Common myeloid progenitor, CD34-positive (primary cell): ENCODE results near the gene SRSF1.
"Not testable (repeated sequence)": the region's sequence is repeated elsewhere in the genome, so short reads cannot be mapped to it uniquely, and the experiment has no call there.

ENCODE experiments used
- CTCF ChIA-PET: fragments of 350-600 bp; sonication (Branson Sonifier 250); formaldehyde crosslinking; loops from one replicate; lab custom pipeline; 2021; ENCODE audit warnings: antibody characterized with exemption; lab: Charles Lee
- POLR2A ChIA-PET: fragments of 350-600 bp; sonication (Branson Sonifier 250); formaldehyde crosslinking; loops from one replicate; lab custom pipeline; 2021; ENCODE audit warnings: antibody characterized with exemption; lab: Charles Lee
- DNase-seq, 3 donors: peaks; one replicate each; pipeline versions ENCODE4 v3.0.0 to v3.0.0-alpha.2; 2013
- H3K27ac ChIP-seq, 2 experiments: 1 replicate in 1 of 2; 2 replicates in 1 of 2; pipeline ENCODE4 v1.7.0; 2013; ENCODE audit warnings: inconsistent platforms in 2 of 2, low read length in 2 of 2, mild to moderate bottlenecking in 2 of 2, low read depth in 1 of 2, moderate library complexity in 1 of 2; ENCODE audit not compliant: severe bottlenecking in 2 of 2, insufficient read depth in 1 of 2, poor library complexity in 1 of 2
- H3K27me3 ChIP-seq, 5 experiments: replicated peaks in 2 of 5; 1 replicate in 3 of 5; 2 replicates in 2 of 5; pipeline versions ENCODE4 v1.6.1 to v1.7.0; 2013; ENCODE audit warnings: low read length in 4 of 5, mild to moderate bottlenecking in 2 of 5, moderate library complexity in 2 of 5, inconsistent platforms in 1 of 5; ENCODE audit not compliant: insufficient read depth in 5 of 5, control insufficient read depth in 4 of 5
- H3K36me3 ChIP-seq, 4 experiments: 1 replicate in 2 of 4; 2 replicates in 2 of 4; pipeline versions ENCODE4 v1.6.1 to v1.7.0; 2013; ENCODE audit warnings: low read length in 3 of 4, control low read depth in 1 of 4, mild to moderate bottlenecking in 1 of 4; ENCODE audit not compliant: control insufficient read depth in 4 of 4, insufficient read depth in 4 of 4
- H3K4me1 ChIP-seq, 4 experiments: 1 replicate in 3 of 4; 2 replicates in 1 of 4; pipeline versions ENCODE4 v1.6.1 to v1.7.1; 2013; ENCODE audit warnings: low read length in 3 of 4, mild to moderate bottlenecking in 3 of 4, control low read depth in 1 of 4, inconsistent platforms in 1 of 4, moderate library complexity in 1 of 4; ENCODE audit not compliant: control insufficient read depth in 4 of 4, insufficient read depth in 4 of 4; ENCODE audit errors: control extremely low read depth in 1 of 4
- H3K4me3 ChIP-seq, 7 experiments: 1 replicate in 4 of 7; 2 replicates in 3 of 7; pipeline versions ENCODE4 v1.5.1 to v1.7.0; 2013; ENCODE audit warnings: mild to moderate bottlenecking in 7 of 7, low read length in 6 of 7, moderate library complexity in 6 of 7, inconsistent platforms in 2 of 7, low read depth in 2 of 7, control low read depth in 1 of 7; ENCODE audit not compliant: insufficient read depth in 4 of 7, control insufficient read depth in 1 of 7; ENCODE audit errors: extremely low read depth in 1 of 7
- H3K9me3 ChIP-seq, 5 experiments: 1 replicate in 4 of 5; 2 replicates in 1 of 5; pipeline versions ENCODE4 v1.6.1 to v1.7.1; 2013; ENCODE audit warnings: low read length in 4 of 5, mild to moderate bottlenecking in 2 of 5, inconsistent platforms in 1 of 5, low read depth in 1 of 5, moderate library complexity in 1 of 5; ENCODE audit not compliant: control insufficient read depth in 4 of 5, insufficient read depth in 2 of 5; ENCODE audit errors: control extremely low read depth in 1 of 5
- WGBS: methylation state at CpG from one replicate; pipeline ENCODE4 v1.1.5; 2013; ENCODE audit not compliant: insufficient coverage; 5-methylcytosine and 5-hydroxymethylcytosine counted together

SRSF1 gene

DNA sequence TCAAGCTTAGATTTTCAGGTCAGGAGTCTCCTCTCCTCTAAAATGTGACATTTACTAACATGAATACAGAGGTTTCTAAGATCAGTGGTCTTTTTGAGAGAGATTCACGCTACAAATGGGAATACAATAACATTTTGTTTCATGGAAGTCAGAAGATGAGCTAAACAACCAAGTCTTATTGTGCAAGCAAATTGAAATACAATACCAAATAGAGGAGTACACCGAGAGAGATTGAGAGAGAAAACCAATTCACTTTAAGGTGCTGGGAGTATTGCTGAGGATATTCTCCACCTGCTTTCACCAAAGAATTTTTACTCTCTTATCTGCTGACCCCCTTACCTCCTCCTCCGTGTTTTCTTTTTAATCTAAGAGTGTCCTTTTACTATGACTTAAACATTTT, 30.5 kb downstream of the SRSF1 start:
- WGBS: 100% methylated on average over 1 of the region's 3 CpGs
- Histone ChIP-seq H3K9me3 (no peaks in the 10 kb centered on the region), H3K27ac (no peak overlapping the region), H3K4me1 (peaks cover 0 to 8% (median 6%) of the 10 kb centered on the region in 4 experiments), H3K4me3 (no peak overlapping the region), H3K27me3 (no peaks in the 10 kb centered on the region), H3K36me3 (peaks cover 25 to 82% (median 45%) of the 10 kb centered on the region in 4 experiments)
- POLR2A ChIA-PET: no interaction called here
- no peak for DNase-seq
- CTCF ChIA-PET: interaction anchor here (1.0 to 2.1 kb wide), 6 partner anchors 9 to 118 kb away, joined by 3 to 13 read pairs (median 4); partner anchors contain the start of gene CUEDC1

DNA sequence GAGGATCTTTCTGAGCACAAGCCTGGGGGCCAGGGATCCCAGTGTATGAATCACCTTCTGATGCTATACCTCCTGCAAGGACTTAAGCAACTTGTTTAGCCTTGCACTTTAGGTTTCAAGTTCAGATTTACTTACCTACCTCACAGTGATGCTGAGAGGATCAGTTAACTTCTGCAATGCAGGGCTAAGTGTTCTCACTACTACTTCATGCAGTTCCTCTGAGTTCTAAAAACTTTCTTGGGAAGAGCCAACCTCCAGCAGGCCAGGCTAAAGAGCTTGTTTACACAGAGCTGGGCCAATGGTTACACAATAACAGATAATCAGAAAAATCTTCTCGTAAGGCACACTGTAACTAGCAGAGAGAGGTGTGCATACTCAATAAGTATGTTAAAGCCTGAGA, 32.0 kb downstream of the SRSF1 start:
- WGBS: no CpG with 5 or more reads among the region's 1 CpG
- Histone ChIP-seq H3K4me1 (peaks cover 0 to 15% (median 8%) of the 10 kb centered on the region in 4 experiments), H3K4me3 (no peak overlapping the region), H3K27ac (no peak overlapping the region), H3K27me3 (no peaks in the 10 kb centered on the region), H3K36me3 (peaks cover 22 to 69% (median 43%) of the 10 kb centered on the region in 4 experiments), H3K9me3 (no peaks in the 10 kb centered on the region)
- POLR2A ChIA-PET: no interaction called here
- CTCF ChIA-PET: interaction anchor here (1.1 to 1.8 kb wide), 2 partner anchors 11 kb away, joined by 3 to 6 read pairs; no protein-coding TSS in a partner anchor
- DNase-seq: no peak

DNA sequence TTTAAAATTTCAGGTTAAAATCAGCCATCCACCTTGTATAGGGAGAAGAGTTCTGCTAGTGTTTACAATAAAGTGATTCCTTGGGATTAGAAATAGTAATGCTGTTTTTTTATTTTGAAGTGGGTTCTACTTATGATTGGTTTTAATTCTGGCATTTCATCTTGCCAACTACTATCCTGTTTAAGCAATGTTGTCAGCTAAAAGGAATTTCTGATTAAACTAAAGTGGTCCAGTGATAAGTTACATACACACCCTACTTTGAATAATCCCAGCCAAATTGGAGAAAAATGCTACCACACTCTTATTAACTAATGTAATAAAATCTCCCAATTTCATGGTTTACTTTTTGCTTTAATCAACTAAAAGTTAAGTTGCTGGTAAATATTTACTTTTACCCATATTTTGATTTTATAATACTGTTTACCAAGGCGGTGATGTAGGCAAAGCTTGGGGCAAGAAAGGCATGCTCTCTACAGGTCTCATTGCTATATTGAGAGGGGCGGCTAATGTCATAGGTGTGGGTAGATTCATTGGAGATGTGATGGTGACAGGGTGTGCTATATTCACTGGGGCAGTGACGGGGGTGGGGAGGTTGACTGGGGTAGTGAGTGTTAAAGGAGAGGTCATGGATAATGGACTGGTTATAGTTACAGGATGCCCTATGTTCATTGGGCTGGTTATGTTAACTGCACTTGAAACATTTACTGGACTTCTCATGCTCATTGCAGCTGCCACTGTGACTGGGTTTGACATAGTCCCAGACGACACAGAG, 32.8 kb downstream of the SRSF1 start:
- H3K27ac ChIP-seq, H3K9me3 ChIP-seq, DNase-seq, H3K27me3 ChIP-seq, H3K4me3 ChIP-seq: not testable (repeated sequence)
- POLR2A ChIA-PET: interaction anchor here (0.9 to 1.3 kb wide), 2 partner anchors 20 to 26 kb away, joined by 3 read pairs; no protein-coding TSS in a partner anchor
- Histone ChIP-seq H3K4me1 (peaks cover 0 to 15% (median 8%) of the 10 kb centered on the region in 4 experiments), H3K36me3 (peaks cover 20 to 61% (median 41%) of the 10 kb centered on the region in 4 experiments)
- CTCF ChIA-PET: interaction anchor here (1.0 to 1.8 kb wide), 3 partner anchors 10 to 12 kb away, joined by 3 to 6 read pairs (median 3); no protein-coding TSS in a partner anchor
- 100% methylated on average over 2 of the region's 4 CpGs for WGBS

DNA sequence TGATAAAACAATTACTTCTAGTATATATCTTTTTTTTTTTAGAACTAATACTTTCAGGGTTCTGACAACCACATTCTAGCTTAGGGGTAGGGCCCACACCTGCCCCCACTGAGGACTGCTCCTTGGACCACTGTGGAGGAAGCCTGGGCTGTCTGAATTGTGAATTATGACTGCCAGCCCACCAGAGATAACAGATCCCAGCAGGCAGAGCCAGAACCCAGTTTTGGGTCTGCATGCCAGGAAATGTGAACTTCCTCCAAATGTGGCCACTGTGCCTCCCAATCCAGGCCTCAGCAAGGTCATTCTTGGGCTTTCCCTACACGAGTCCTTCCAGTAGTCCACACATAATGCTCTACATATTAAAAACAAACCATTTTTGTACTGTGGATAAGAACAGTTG, 34.9 kb downstream of the SRSF1 start:
- Histone ChIP-seq H3K9me3 (no peaks in the 10 kb centered on the region), H3K4me1 (peaks cover 0 to 15% (median 8%) of the 10 kb centered on the region in 4 experiments), H3K4me3 (peak overlapping the region in 2 of 7 experiments; percentile 8 to 10), H3K36me3 (peaks cover 13 to 41% (median 29%) of the 10 kb centered on the region in 4 experiments), H3K27me3 (no peaks in the 10 kb centered on the region), H3K27ac (peak overlapping the region in 1 of 2 experiments; percentile 34)
- no CpG with 5 or more reads among the region's 1 CpG for WGBS
- DNase-seq: peak in 1 of 3 donors; percentile 41
- CTCF ChIA-PET: interaction anchor here (1.1 to 2.2 kb wide), 6 partner anchors 9 to 97 kb away, joined by 3 to 8 read pairs (median 3); partner anchors contain the start of gene CUEDC1
- POLR2A ChIA-PET: interaction anchor here (1.1 to 1.6 kb wide), 2 partner anchors 32 to 103 kb away, joined by 3 read pairs; no protein-coding TSS in a partner anchor

DNA sequence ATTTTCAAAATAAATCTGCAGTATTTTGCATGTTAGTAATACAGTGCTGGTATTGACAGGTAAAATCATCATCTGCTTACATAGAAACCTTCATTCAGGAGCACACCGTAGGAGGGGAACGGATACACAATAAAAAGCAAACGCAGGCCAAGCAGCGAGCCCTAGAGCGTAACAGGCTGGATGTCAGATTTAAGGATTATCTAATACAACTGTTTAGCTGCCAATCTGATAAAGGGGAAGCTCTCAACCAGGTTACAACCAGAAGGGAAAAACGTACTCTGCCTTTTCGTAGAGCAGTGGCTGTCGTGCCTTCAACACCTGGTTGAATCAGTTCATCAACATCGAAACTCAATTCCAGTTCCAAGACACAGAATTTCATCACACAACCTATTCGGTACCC, 35.5 kb downstream of the SRSF1 start:
- CTCF ChIA-PET: interaction anchor here (1.1 to 2.2 kb wide), 9 partner anchors 8 to 113 kb away, joined by 3 to 8 read pairs (median 4); partner anchors contain the start of gene CUEDC1
- 44% methylated on average over 6 of the region's 10 CpGs for WGBS
- DNase-seq: peak in 1 of 3 donors; percentile 22

DNA sequence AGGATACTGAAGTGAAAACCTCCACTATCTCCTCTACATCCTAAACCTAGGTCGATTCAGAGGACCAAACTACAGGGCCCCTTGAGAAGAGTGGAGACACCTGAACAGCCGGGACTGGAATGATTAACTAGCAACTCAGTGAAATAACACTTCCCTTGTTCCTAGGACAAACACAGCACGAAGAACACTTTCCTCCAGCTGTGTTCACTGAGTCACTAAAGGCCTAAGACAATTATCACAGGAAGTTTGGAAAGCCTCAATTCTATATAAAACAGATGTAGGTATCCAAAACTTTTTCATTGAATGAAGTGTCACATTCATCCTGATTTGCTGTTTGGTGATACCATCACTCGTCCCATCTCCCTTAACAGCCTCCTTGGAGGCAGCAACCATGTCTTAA, 36.3 kb downstream of the SRSF1 start:
- H3K27ac ChIP-seq: no peak overlapping the region
- no peaks in the 10 kb centered on the region for H3K9me3 ChIP-seq
- peaks cover 0 to 15% (median 8%) of the 10 kb centered on the region in 4 experiments for H3K4me1 ChIP-seq
- no peak overlapping the region for H3K4me3 ChIP-seq
- WGBS: 94% methylated on average over 3 of the region's 4 CpGs
- POLR2A ChIA-PET: interaction anchor here (1.1 kb wide), 1 partner anchor 104 kb away, joined by 3 read pairs; no protein-coding TSS in a partner anchor
- no peak for DNase-seq
- H3K27me3 ChIP-seq: no peaks in the 10 kb centered on the region
- H3K36me3 ChIP-seq: peaks cover 8 to 26% (median 16%) of the 10 kb centered on the region in 4 experiments
- CTCF ChIA-PET: interaction anchor here (0.6 to 2.2 kb wide), 9 partner anchors 12 to 448 kb away, joined by 3 to 8 read pairs (median 4); partner anchors contain the start of gene CUEDC1

More for the DNA sequence above, 35.5 kb downstream of the SRSF1 start:
- Histone ChIP-seq H3K9me3 (no peaks in the 10 kb centered on the region), H3K4me3 (no peak overlapping the region), H3K27me3 (no peaks in the 10 kb centered on the region), H3K27ac (peak overlapping the region in 1 of 2 experiments; percentile 34), H3K4me1 (peaks cover 0 to 15% (median 8%) of the 10 kb centered on the region in 4 experiments), H3K36me3 (peaks cover 9 to 35% (median 23%) of the 10 kb centered on the region in 4 experiments)
- POLR2A ChIA-PET: interaction anchor here (1.1 to 1.6 kb wide), 3 partner anchors 32 to 104 kb away, joined by 3 read pairs; no protein-coding TSS in a partner anchor
